ENCODE data around the gene SLC38A9. TPM values are rescaled to one million over a fixed set of nuclear protein-coding genes. Genes with fewer than 3 reads are reported as not detected.

Gene SLC38A9
- total and polyA plus RNA-seq, 9 of the 15 experiments (the other 6 are each of a cell fraction or from before 2014, with no cell fraction given) = 14.0 to 34.5 (median 20.7) TPM

DNA sequence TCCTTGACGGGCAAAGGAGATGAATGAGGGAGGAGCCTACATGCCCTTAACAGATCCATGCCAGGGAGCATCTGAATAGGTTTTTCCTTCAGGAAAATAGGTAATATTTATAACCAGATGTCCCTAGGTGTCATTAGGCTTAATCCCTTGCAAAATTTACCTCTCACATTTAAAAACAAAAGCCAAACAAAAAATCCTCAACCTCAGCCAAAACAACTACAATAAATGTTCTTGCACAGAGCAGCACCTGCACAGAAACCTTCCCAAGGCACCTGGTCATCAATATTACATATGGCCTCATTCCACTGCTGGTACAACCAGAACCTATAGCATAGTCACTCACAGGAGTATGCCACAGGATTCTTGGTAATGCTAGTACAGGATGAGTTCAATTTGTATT, 30.1 kb downstream of the SLC38A9 start (continued):
- no peak for TF ChIP-seq SAP30 (IDR thresholded peaks at IDR 0.05; ENCODE audit: borderline replicate concordance, insufficient read depth, low read depth, low read length, poor library complexity, severe bottlenecking)
- TF ChIP-seq ZBTB17 (CRISPR knock-in tag; IDR thresholded peaks at IDR 0.05) = no peak
- TF ChIP-seq, protein P1, sequence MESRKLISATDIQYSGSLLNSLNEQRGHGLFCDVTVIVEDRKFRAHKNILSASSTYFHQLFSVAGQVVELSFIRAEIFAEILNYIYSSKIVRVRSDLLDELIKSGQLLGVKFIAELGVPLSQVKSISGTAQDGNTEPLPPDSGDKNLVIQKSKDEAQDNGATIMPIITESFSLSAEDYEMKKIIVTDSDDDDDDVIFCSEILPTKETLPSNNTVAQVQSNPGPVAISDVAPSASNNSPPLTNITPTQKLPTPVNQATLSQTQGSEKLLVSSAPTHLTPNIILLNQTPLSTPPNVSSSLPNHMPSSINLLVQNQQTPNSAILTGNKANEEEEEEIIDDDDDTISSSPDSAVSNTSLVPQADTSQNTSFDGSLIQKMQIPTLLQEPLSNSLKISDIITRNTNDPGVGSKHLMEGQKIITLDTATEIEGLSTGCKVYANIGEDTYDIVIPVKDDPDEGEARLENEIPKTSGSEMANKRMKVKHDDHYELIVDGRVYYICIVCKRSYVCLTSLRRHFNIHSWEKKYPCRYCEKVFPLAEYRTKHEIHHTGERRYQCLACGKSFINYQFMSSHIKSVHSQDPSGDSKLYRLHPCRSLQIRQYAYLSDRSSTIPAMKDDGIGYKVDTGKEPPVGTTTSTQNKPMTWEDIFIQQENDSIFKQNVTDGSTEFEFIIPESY (CRISPR knock-in tag; IDR thresholded peaks at IDR 0.05) = no peak
- no peak for TF ChIP-seq KAT8 (IDR thresholded peaks at IDR 0.05; ENCODE audit: low read depth)

DNA sequence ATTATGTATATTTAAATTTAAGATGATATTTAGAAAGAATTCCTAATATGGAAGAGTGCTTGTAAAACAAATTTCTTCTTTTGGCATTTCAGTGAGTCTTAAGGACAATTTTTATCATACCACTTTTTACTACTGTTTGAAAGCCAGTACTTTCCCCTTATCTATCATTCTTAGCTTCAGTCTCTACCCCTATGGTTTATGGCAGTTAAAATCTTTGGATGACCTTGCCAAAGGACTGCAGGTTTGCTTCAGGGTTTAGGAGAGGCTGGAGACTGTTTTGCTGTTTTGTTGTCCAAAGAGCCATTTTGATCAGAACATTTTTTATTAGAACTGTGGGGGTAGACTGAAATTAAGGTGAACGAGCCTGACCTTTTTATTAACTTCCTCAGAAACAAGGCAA, 30.8 kb downstream of the SLC38A9 start:
- H4K20me1 ChIP-seq (replicated peaks; ENCODE audit: control insufficient read depth, insufficient read depth, low read length) = no peaks in the 10 kb centered on the region
- no peak for DNase-seq (ENCODE audit: extremely low read depth in 1 of 4, low spot score in 3 of 4)
- H2AFZ ChIP-seq (ENCODE audit: low read depth, low read length) = no peak overlapping the region
- H3K9me1 ChIP-seq (ENCODE audit: control insufficient read depth, insufficient read depth, low read length) = no peaks in the 10 kb centered on the region
- no peak for FAIRE-seq
- no peak overlapping the region for H3K9ac ChIP-seq (ENCODE audit: insufficient read depth in 1 of 2, low read depth in 2 of 2, low read length in 2 of 2)
- POLR2A ChIA-PET = interaction anchor here (1.0 to 1.3 kb wide), 2 partner anchors 31 to 32 kb away, joined by 3 to 6 read pairs; partner anchors contain the start of gene SLC38A9
- ATAC-seq = peak; percentile 67
- CTCF ChIA-PET (ENCODE audit: low intra/inter-chr PET ratio) = no interaction called here
- H3K36me3 ChIP-seq (ENCODE audit: control insufficient read depth, insufficient read depth, low read length) = no peaks in the 10 kb centered on the region
- WGBS (ENCODE audit: insufficient coverage, low coverage, missing lambda C conversion rate) = 38% methylated on average over 1 of the region's 1 CpG
- H3K79me2 ChIP-seq (ENCODE audit: control insufficient read depth, insufficient read depth, low read length) = no peaks in the 10 kb centered on the region
- peaks cover 0 to 10% of the 10 kb centered on the region in 2 experiments; a peak in 1 of 5 replicates for H3K4me1 ChIP-seq (replicated peaks in 1 of 2; ENCODE audit: control insufficient read depth in 2 of 2, insufficient read depth in 2 of 2, low read length in 2 of 2)
- BruUV-seq (replicated peaks) = no TSS peak
- H3K4me2 ChIP-seq (ENCODE audit: insufficient read depth, low read length) = no peak overlapping the region
- H3K9me3 ChIP-seq (replicated peaks; ENCODE audit: control insufficient read depth, insufficient read depth, low read depth, low read length) = no peaks in the 10 kb centered on the region
- intact Hi-C loops (cut with micrococcal nuclease) (no loop called here), in situ Hi-C loops (cut with MboI) (no loop called here)
- no peaks in the 10 kb centered on the region for H3K27me3 ChIP-seq (ENCODE audit: control insufficient read depth in 2 of 2, insufficient read depth in 2 of 2, low read length in 2 of 2)
- no peak overlapping the region for H3K27ac ChIP-seq (ENCODE audit: extremely low read depth, low read depth, low read length)
- no peak overlapping the region for H3K4me3 ChIP-seq
- TF ChIP-seq, protein P2, sequence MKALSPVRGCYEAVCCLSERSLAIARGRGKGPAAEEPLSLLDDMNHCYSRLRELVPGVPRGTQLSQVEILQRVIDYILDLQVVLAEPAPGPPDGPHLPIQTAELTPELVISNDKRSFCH (CRISPR knock-in tag; IDR thresholded peaks at IDR 0.05) = no peak
- TF ChIP-seq, protein P2 (tag; IDR thresholded peaks at IDR 0.05) = no peak
- TF ChIP-seq ZNF507 (tag; conservative IDR thresholded peaks at IDR 0.05) (no peak), IRF2 (CRISPR knock-in tag; IDR thresholded peaks at IDR 0.05) (no peak), ZNF217 (CRISPR knock-in tag; IDR thresholded peaks at IDR 0.05) (no peak), MCM7 (IDR thresholded peaks at IDR 0.05) (no peak), RBBP5 (IDR thresholded peaks at IDR 0.05; ENCODE audit: borderline replicate concordance, insufficient read depth, low read length, poor library complexity, severe bottlenecking) (no peak), CCNT2 (IDR thresholded peaks at IDR 0.05; ENCODE audit: borderline replicate concordance, extremely low read depth, insufficient read length, low read depth, low read length) (no peak), ELF1 (tag; IDR thresholded peaks at IDR 0.05) (no peak), MCM2 (IDR thresholded peaks at IDR 0.05; ENCODE audit: low read depth) (no peak), KLF16 (IDR thresholded peaks at IDR 0.05) (no peak), SP1 (CRISPR knock-in tag; IDR thresholded peaks at IDR 0.05) (no peak)
- TF ChIP-seq, protein P3, sequence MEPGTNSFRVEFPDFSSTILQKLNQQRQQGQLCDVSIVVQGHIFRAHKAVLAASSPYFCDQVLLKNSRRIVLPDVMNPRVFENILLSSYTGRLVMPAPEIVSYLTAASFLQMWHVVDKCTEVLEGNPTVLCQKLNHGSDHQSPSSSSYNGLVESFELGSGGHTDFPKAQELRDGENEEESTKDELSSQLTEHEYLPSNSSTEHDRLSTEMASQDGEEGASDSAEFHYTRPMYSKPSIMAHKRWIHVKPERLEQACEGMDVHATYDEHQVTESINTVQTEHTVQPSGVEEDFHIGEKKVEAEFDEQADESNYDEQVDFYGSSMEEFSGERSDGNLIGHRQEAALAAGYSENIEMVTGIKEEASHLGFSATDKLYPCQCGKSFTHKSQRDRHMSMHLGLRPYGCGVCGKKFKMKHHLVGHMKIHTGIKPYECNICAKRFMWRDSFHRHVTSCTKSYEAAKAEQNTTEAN (CRISPR knock-in tag; IDR thresholded peaks at IDR 0.05) = no peak
